Hepatic stellate cell (primary cell): ENCODE results near the gene TMCC3.
"Not testable (repeated sequence)": the region's sequence is repeated elsewhere in the genome, so short reads cannot be mapped to it uniquely, and the experiment has no call there.

Experiments used
- DNase-seq: peaks from one replicate; pipeline ENCODE4 v3.0.0; 2011; ENCODE audit warnings: low spot score

Gene TMCC3, protein sequence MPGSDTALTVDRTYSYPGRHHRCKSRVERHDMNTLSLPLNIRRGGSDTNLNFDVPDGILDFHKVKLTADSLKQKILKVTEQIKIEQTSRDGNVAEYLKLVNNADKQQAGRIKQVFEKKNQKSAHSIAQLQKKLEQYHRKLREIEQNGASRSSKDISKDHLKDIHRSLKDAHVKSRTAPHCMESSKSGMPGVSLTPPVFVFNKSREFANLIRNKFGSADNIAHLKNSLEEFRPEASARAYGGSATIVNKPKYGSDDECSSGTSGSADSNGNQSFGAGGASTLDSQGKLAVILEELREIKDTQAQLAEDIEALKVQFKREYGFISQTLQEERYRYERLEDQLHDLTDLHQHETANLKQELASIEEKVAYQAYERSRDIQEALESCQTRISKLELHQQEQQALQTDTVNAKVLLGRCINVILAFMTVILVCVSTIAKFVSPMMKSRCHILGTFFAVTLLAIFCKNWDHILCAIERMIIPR

DNA sequence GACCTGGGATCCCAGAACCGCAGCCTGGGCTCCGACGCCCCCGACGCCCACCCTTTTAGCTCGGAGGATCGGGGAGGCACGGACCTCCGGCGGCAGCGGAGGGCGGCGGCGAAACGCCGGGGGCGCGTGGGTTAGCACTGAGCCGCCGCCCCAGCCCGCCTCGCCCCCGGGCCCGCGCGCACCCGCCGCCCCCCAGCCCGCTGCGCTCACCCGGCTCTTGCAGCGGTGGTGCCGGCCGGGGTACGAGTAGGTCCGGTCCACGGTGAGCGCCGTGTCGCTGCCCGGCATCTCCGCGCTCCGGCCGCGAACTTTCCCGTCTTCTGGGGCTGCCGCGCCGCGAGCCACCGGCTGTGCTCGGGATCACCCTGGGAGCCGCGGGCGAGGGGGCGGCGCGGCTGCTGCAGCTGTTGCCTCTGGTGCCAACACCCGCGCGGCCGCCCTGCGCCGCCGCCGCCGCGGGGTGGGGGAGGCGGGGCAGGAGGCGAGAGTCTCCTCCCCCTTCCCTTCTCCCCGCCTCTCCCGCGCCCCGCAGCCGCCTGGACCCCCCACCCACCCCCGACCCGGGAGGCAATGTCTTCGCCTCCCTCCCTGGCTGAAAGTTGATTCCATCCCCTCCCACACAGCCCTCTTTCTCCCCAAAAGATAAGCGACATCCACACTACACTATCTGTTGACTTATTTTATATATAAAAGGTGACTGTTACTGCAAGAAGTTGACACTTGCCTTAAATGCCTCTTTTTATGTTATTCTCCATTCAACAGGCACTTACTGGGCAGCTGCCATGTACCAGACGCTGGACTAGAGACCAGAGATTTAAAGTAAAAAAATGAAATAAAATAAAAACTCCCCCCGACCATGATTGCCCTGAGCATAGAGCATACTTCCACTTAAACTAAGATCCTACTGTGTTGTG lies at the start of gene TMCC3:
Gene TMCC3 (minus strand): TSS at position 415 of the 914 bp plus-strand sequence. CDS start 127 bp downstream, at position 288.
- DNase-seq, result peak; percentile 29

DNA sequence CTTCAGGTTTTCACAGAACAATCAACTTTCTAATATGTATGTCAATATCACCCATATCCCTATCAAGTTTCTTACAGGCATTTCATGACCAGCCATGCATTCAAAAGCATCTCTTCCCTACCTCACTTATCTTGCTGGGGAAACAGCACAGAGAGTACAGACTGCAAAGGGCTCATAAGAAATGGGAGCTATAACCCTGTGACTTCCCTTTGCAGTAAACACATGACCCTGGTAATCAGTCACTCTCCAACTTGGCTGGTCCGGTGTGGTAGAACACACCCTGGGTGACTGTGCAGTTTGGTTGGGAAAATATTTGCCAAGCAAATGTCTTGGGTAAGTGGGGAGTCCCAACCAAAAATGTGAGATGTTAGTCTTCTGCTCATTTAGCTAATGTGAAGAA lies 49.4 kb upstream of the TMCC3 start:
- no peak for DNase-seq

DNA sequence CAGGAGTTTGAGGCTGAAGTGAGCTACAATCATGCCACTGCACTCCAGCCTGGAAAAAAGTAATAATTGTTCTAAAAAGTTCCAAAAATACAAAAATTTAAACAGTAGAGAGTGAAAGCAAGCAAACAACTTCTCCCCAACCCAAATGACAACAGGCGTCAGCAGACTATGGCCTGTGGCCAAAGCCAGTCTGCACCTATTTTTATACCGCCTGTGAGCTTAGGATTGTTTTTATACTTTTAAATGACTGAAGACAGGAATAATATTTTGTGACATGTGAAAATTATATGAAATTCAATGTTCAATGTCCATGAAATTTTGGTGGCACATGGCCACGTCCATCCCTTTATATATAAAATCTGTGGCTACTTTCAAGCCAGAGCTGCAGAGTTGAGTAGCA lies 48.2 kb upstream of the TMCC3 start:
- no peak for DNase-seq

DNA sequence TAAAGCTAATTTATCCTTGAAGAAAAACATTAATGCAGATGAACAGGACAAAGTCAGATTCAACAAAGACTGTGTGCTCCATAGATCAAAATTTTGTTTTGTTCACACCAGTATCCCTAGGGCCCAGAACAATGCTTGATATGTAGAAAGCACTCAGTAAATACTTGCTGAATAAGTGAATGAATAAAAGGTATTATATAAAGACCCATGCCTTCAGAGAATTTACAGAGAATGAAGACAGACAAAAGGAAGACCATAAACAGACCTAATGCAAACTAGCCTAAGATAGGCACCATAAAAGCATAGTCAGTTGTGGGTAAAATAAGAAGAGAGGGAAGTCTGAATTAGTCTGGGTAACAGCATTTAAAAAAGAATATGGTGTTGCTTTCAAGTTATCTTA lies 47.3 kb upstream of the TMCC3 start:
- no peak for DNase-seq

DNA sequence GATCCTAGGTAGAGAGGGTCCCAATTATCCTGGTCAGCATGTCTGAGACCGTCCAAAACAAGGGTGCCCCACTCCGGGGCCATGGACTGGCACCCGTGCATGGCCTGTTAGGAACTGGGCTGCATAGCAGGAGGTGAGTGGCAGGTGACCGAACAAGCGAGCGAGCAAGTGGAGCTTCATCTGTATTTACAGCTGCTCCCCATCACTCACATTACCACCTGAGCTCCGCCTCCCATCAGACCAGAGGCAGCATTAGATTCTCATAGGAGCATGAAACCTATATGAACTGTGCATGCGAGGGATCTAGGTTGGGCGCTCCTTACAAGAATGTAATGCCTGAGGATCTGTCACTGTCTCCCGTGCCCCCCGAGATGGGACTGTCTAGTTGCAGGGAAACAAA lies 44.4 kb upstream of the TMCC3 start:
- no peak for DNase-seq

DNA sequence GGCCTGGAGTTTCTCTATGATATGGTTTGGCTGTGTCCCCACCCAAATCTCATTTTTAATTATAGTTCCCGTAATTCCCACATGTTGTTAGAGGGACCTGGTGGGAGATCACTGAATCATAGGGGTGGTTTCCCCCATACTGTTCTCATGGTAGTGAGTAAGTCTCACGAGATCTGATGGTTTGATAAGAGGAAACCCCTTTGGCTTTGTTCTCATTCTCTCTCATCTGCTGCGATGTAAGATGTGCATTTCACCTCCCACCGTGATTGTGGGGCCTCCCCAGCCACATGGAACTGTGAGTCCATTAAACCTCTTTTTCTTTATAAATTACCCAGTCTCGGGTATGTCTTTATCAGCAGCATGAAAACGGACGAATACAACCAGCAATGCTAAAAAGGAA lies 42.5 kb upstream of the TMCC3 start:
- DNase-seq, result not testable (repeated sequence)

DNA sequence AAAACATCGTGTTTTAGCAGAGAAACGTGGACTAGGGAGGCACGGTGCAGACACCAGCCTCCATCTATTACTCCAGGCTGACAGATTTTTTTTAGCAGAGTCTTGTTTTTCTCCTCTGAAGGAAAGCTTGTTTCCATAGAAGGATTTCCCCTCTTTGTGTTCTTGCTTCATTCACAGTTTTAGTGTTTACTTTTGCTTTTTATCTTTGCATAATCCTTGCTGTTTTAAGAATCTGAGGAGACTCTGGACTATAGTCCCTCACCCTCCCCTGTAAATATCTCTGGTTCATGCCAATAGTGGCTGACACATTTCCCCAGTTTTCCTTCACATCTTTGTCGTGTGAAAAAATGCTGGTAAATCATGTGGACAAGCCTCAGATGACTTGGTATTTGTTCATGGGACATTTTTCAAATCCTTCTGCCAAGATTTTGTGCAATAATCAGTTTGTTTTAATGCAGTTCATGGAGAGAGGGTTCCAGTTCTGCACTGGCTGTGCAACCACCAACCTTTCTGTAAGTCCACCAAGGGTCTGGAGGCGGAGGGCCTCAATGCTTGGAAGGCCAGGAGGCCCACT lies 39.9 kb upstream of the TMCC3 start:
- no peak for DNase-seq

DNA sequence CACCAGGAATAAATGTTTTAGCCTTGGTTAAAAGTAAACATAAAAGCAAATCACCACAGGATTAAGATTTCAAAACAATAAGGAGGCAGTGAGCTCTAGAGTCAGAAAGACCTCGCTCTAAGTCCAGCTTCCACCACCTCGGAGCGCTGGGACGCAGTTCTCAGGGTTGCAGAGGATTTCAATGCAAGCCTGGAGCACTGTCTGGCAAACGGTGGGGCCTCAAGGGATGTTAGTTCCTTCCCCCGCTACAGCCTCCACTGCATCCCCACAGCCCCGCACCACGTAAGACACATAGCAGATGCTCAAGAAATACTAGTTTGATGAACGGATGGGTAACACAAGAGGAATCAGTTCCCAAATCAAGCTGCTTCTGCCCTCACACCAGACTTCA lies 39.3 kb upstream of the TMCC3 start:
- no peak for DNase-seq

DNA sequence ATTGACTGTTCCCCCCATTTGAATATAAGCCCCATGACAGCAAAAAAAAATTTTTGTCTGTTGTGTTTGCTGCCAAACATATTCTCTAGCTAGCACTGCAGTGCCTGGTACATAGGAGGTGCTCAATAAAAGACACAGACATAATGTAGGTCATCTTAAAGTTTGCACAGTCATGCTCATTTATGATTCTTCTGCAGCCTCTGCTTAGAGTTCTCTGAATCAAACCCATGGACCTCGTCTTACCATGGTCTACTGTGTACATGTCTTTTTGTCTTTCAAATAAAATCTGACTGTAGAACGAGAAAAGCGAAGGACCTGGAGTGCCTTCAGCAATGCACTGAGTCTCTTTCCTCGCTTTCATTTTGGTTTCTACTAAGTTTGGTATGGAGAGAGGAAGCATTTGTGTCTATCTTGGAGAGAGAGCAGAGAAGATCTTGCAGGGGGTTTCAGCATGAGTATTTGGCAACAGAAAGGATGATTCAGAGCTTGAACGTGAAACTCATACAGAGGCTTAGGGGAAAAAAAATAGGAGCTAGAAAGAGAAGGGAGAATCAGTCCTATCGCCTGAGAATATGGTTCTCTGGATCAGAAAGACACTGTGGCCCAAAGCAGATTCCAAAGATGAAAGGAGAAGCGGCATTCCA lies 38.8 kb upstream of the TMCC3 start:
- peak; percentile 19 for DNase-seq

DNA sequence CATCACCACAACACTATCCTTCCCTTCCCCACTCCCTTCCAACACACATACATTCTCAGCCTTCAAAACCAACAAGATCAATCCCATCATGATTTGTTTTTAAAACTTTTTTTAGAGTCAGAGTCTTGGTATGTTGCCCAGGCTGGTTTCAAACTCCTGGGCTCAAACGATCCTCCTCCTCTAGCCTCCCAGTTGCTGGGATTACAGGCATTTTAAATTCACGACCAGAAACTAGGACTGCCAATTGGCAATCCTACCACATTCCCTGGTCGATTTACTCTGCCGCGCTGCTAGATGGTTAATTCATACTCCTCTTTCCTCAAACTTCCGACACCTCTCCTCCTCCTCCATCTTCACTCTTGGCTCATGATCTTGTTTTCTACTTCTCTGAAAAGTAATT lies 37.5 kb upstream of the TMCC3 start:
- DNase-seq, result no peak

DNA sequence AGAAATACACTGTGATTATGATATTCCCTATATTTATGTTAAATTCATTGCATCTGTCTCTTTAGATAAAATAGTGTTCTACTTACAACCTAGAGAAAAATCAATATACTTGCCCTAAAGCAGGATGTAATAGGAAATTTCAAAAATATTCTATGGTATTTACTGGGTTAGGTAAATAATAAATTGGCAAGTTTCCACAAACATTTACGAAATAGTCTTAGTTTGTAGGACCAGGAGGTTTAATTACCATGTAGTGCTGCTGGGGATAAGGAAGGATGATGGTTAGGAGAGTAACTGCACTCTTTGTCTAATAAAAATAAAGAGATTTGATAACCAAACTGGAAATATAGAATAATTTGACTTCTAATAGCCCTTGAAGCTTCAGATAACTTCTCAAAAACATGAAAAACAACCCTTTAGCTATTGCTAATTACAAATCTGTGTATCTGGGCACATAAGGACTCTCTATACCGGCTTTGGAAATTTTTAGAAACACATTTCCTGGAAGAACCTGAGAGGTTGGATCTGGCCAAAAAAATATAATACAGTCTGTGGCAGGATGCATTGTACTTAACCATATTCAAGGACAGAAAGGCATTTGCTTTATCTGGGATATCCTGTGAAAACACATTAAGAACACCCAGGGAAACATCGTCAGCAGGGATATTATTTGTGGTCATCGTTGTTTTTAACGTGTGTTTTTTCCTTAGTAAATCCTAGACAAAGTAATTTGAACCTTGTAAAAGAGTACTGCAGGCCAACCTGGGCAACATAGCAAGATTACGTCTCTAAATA lies 36.7 kb upstream of the TMCC3 start:
- DNase-seq, result no peak

DNA sequence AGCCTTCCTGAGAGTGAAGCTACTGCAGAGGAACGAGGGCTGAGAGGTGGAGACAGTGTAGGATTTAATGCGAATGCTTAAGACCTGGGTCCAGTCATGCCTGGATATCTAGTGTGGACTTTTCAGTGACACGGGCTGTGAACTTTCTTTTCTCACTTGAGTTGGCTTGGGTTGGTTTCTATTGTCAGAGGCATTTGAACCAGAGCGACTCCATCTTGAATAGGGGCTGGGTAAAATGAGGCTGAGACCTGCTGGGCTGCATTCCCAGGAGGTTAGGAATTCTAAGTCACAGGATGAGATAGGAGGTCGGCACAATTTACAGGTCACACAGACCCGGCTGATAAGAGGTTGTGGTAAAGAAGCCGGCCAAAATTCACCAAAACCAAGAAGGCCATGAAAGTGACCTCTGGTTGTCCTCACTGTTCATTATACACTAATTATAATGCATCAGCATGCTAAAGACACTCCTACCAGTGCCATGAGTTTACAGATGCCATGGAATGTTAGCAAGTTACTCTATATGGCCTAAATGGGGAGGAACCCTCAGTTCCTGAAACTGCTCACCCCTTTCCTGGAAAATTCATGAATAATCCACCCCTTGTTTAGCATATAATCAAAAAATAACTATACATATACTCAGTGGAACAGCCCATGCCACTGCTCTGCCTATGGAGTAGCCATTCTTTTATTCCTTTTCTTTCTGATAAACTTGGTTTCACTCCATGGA lies 34.2 kb upstream of the TMCC3 start:
- DNase-seq, result no peak

DNA sequence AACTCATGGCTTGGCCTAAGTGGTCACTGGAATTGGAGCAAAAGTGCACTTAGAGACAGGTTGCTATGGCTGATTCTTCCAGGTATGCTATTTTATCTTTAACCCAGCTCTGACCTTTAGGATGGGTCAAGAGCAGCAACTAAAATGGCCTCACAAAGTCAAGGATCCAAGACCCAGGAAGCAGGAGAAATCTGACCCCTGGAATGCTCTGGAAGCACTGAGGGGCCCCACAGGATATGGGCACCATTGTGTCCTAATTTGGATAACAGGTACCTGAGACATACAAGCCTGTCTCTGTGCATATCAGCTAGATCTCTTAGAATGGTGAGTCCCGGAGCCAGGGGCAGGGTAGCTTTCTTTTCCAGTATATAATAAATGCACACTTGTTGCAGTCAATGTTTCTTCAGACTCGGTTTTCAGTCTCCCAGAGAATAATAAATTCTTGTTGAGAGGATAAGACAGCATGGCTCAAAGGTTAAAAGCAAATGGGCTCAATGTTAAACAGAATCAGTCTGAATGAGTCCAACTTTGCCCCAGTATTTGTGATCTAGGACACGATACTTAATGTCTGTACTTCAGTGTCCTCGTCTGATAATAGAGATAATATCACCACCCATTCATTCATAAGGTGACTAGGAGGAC lies 29.3 kb upstream of the TMCC3 start:
- no peak for DNase-seq

DNA sequence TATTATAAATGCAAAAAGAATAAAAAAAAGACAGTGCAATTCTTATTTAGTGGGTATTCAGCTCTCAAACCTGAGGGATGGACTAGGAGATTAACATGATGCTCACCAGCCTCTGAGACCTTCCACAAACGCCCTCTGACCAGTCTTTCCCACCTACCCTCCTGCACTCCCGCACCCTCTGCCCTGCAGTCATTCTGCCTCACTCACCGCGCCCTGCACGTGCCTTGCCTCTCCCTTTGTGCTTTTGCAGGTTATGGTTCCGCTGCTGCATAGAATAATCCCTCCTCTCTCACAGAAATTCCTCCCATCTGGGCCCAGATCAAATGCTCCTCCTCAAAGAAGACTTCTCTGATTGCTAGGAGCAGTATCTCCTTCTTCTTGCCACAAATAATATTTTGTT lies 28.5 kb upstream of the TMCC3 start:
- no peak for DNase-seq

DNA sequence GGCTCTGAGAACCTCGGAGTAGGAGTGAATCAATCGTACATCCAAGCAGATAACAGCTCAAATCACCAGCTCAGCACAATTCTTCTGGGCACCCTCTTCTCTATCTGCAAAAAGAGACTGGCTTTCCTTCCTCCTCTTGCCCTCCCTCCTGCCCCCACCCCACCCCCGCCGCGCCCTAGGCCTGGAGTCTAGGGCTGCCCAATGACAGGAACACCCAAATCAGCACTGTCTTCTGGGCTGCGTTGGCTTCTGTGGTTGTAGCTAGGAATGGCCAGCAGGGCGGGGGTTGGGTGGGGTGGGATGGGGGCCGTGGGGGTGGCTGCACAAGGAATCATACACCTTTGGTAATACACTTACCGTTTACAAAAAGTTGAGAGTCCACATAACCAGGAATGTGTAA lies 28.0 kb upstream of the TMCC3 start:
- DNase-seq, result no peak

DNA sequence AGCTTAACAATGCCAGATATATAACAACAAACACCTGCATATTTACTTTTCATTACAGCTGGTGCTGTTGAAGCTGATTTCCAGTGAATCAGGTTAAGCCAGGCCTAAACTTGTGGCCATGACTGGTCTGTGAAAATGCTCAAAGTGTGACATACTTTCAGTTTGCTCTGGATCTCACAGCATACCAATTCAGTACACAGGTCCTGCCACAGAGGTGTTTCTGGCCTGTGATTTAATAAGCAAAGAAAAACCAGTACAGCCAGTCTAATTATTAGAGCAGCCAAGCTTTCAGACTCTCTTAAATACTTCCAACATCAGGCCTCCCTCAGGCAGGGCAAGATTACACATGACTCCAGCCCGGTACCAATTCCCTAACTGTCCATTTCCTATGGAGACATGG lies 27.4 kb upstream of the TMCC3 start:
- no peak for DNase-seq

DNA sequence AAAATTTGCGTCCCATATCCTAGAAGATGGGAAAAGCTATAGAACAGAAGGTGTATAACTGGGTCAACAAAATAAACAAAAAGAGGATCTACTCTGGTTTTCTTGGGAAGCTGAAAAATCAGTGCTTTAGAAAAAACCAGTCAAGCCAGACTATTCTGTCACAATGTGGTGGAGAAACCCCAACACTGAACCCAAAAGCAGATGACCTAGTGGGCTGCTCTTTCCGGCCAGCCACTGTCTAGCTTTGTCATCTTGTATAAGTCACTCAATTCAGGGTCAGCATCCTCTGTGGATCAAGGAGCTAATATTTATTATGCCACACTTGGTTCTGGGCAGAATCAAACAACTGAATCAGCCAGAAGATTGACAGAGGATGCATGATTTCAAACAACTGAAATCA lies 26.6 kb upstream of the TMCC3 start:
- no peak for DNase-seq

DNA sequence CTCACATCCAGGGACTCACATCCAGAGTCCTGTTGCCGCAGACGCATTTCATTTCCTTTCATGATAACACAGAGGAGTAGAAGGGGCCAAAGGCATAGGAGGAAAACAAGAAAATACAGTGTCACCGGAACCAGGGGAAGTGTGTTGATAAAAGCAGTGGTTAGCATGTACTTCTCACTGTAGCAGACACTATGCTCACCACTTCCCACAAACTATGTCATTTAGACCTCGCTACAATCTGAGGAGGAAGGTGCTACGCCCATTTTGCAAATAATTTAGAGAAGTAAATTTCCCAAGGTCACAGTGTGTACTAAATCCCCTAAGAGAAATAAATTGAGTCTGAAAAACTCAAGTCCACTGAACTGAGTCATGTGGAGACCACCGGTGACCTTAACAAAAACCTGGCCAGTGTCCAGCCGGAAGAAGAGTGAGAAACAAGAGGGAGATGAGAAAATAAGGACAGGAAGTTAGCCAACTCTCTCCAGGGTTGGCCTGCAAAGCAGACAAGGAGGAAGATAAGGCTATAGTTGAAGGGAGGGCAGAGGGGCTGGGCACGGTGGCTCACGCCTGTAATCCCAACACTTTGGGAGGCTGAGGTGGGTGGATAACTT lies 25.8 kb upstream of the TMCC3 start:
- DNase-seq, result no peak

DNA sequence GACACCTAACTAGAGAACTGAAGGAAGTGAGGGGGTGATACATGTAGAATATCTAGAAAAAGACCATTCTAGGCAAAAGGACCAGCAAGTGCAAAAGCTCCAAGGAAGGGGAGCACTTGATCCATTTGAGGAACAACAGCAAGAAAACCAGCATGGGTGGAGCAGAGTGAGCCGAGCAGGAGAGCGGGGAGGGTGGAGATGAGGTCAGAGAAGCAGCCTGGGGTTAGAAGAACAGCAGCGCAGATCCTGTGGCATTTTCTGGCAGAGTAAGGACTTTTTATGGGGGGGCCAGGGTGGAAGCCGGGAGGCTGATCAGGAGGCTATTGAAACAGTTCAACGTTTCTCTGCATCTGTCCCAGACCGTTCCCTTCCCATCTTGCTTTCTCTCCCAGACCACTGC lies 24.5 kb upstream of the TMCC3 start:
- no peak for DNase-seq

DNA sequence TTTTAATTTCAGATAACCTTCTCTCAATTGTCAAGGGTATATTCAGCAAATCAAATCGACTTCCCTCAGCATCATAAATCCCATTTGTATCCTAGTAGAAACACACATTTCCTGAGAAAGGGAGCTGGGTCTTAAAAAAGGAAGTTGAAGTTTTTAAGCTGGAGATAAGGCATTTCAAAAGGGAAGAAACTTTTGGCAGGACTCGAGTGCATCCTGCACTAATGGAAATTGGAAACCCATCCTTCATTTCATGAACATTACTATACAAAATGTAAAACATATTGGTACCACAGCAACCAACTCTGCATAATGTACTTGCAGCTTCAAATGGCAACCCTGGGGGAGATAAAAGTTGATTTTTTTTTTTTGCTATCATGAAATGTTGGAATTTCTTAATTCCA lies 23.7 kb upstream of the TMCC3 start:
- no peak for DNase-seq
